Thyroid gland (tissue), 4 donors: Measurements from ENCODE around the gene CIAPIN1.

Experiments
- POLR2A ChIP-seq, 2 donors: fragments of 450-650 bp; IDR thresholded peaks; one replicate each; pipeline ENCODE4 v1.6.1; 2017; ENCODE audit warnings: antibody characterized with exemption in 2 of 2, mild to moderate bottlenecking in 2 of 2, moderate library complexity in 1 of 2
- TF ChIP-seq, protein P1 (sequence below), 6 experiments: fragments of 200-600 bp in 3 of 6; fragments of 450-650 bp in 3 of 6; sonication (generic) in 3 of 6; IDR thresholded peaks; one replicate each; pipeline ENCODE4 v1.5.1; 2016 to 2019; ENCODE audit warnings: antibody characterized with exemption in 6 of 6, mild to moderate bottlenecking in 2 of 6, inconsistent platforms in 1 of 6, moderate library complexity in 1 of 6

DNA sequence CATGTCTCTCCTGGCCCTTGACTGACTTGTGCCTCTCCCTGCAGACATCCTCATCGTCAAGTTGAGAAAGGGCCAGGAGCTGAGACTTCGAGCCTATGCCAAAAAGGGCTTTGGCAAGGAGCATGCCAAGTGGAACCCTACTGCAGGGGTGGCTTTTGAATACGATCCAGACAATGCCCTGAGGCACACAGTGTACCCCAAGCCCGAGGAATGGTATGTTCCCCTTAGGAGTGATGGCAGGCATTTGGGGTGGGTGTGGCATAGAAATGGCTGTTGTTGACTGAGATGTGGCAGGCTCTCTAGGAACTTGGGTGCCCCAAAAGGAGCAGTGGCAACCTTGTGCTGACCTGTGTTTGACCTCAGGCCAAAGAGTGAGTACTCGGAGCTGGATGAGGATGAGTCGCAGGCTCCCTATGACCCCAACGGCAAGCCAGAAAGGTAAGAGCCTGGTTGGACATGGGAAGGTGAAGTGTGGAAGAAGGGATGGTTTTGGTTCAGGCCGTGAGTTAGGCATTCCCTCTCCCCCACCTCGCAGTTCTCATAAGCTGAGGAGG, 22.8 kb upstream of the CIAPIN1 start:
- TF ChIP-seq, protein P1, sequence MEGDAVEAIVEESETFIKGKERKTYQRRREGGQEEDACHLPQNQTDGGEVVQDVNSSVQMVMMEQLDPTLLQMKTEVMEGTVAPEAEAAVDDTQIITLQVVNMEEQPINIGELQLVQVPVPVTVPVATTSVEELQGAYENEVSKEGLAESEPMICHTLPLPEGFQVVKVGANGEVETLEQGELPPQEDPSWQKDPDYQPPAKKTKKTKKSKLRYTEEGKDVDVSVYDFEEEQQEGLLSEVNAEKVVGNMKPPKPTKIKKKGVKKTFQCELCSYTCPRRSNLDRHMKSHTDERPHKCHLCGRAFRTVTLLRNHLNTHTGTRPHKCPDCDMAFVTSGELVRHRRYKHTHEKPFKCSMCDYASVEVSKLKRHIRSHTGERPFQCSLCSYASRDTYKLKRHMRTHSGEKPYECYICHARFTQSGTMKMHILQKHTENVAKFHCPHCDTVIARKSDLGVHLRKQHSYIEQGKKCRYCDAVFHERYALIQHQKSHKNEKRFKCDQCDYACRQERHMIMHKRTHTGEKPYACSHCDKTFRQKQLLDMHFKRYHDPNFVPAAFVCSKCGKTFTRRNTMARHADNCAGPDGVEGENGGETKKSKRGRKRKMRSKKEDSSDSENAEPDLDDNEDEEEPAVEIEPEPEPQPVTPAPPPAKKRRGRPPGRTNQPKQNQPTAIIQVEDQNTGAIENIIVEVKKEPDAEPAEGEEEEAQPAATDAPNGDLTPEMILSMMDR (IDR thresholded peaks at IDR 0.05) = no peak
- TF ChIP-seq POLR2A (IDR thresholded peaks at IDR 0.05) = no peak
